HL-60/S4 treated with phorbol 12-myristate 13-acetate at 8.2 ng/mL for 4 days and 3 days (cell line): ENCODE results near the gene CD247.

ENCODE experiments used
- in situ Hi-C: fragments of 300-500 bp; cut with MboI; formaldehyde crosslinking; loops from 2 replicates; pipeline ENCODE4 v1.15.0; 2022; ENCODE audit warnings: low sequenced_read_pairs

The CD247 gene

GRCh38 chr1:167427848-167428247 is 90.5 kb downstream of the CD247 start:
- in situ Hi-C loops = loop anchor here (25.0 kb wide), 2 partner anchors 166 to 259 kb away; no protein-coding TSS in a partner anchor

DNA sequence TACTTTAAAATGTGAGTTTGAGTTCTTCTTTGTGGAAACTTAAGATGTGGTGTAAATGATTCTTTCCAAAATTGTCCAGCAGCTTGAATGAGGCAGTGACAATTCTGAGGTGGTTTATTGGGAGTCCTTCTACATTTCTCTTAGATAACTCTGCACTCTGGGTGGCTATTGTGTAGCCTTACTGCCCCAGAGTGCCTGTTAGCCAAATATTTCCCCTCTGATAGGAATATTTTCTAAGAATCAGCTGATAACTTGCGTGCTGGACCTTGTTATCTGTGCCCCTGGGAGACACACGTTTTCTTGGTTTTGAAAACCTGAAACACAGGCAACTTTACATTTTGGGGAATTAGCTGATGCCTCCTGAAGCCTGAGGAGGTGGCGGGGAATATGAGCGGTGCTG is 91.6 kb downstream of the CD247 start:
- in situ Hi-C loops = loop anchor here (25.0 kb wide), 2 partner anchors 164 to 261 kb away; no protein-coding TSS in a partner anchor

GRCh38 chr1:167425482-167425881 is 92.8 kb downstream of the CD247 start:
- in situ Hi-C loops = loop anchor here (25.0 kb wide), 2 partner anchors 163 to 262 kb away; no protein-coding TSS in a partner anchor

GRCh38 chr1:167423684-167424619 is 94.4 kb downstream of the CD247 start:
- in situ Hi-C loops = no loop called here

DNA sequence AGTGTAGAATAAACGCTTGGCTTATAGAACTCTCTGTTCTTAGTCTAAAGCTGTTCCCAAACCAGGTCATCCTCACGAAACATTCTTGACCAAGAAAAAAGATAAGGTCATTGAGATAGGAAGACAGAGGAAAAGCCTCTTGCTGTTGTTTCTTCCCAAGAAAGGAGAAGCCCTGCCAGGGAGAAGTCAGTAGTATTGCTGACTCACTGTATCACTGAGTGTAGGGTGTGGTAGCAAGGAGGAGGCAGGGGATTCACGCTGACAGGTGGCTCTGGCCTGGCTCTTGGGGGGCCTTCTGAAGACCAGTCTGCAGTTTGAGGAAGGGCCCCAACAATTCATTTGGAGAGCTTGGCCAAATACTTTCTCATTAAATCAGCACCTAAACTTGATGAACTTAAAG is 97.8 kb downstream of the CD247 start:
- in situ Hi-C loops = no loop called here

DNA sequence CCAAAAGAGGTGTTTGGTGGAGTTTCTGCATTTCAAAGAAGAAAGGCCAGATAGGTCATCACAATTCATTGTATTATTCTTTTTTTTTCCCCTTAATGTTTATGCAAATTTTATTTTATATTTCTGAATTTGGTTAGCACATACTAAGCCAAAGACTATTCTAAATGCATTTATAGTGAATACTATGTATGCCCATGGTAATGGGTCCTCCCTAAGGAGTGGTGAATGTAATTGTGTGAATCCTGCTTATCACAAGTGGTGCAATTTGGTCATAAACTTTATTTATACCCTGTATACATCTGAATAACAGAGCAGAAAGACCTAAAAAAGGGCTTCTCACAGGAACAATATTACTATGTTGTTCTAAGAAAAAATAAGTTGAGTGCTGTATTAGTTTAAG is 99.1 kb downstream of the CD247 start:
- in situ Hi-C loops = no loop called here

DNA sequence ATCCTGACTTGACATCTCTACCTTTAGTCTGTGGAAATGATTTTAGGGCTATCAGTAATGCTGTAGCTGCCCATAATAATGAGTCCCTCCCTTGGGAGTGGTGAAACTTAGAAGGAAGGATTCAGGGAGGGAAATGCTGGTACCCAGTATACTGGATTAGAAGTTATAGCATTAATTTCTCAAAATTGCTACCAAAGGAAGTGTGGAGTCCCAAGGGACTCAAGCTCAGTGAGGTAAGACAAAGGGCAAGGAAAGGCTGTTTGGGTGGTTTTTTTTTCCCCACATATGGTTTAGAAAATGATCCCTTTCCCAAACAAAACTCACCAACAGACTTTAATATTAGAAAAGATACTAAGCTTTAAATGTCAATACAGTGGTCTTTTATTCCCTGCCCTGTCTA is 99.9 kb downstream of the CD247 start:
- in situ Hi-C loops = no loop called here

DNA sequence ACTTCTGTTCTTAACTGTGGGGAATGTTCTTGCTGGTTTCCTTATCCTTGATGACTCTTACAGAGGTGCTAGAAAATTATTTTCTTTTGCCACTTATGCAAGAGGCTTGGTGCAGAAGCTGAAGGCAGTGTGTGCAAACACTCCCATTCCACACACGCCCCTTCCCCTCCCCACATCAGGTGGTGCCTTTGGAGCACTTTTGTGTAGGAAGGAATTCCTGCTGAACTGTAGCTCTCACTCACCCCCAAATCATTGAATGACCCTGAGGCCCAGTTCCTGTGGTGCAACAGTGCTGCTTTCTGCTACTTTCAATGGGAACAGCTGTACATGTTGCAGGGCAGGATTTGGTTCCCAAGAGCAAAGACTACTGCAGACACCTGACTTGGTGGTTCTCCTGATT is 101.8 kb downstream of the CD247 start:
- in situ Hi-C loops = no loop called here

DNA sequence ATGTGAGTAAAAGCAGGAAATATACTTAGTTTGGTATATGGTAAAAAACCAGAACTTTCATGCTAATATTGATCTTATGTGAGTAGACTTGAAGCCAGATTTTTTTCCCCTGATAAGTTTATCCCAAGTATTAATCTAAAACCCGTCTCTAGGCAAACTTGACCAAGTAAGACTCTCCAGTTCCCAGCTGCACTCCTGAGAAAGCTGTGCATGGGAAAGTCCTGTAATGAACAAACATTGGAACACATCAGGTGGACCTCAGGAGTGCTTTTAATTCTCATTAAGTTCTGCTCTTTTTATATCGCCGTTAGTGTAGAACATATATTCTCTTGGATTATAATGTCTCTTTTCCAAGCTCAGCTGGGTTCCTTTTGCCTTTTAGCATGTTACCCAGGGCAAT is 105.0 kb downstream of the CD247 start:
- in situ Hi-C loops = no loop called here

- in situ Hi-C loops = no loop called here
These were observed 105.4 kb downstream of the CD247 start for GRCh38 chr1:167412920-167413319.

DNA sequence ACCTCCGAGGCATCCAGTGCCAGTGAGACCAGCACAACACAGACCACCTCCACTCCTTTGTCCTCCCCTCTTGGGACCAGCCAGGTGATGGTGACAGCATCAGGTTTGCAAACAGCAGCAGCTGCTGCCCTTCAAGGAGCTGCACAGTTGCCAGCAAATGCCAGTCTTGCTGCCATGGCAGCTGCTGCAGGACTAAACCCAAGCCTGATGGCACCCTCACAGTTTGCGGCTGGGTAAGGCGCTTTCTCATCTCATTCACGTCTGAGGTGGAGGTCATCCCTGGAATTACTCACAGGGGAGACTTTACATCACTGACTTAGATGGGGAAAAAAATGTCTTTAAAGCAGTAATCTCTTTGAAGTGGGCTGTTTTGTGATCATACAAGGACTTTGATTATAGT is 106.3 kb downstream of the CD247 start:
- in situ Hi-C loops = no loop called here

DNA sequence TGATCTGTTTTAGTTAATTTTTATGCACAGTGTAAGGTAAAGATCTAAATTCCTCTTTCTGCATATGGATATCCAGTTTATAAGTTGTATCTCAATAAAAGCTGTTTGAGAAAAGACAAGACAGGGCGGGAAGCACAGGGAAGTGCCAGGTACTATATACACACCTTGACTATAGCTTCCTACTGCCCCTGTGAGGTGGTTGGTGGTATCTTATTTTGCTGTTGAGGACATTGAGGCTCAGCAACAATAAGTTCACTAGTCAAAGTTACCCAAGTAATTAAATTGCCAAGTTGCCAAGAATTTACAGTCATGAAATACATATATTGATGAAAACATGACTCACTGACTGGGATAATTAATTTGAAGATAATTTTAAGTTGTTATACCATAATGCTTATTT is 109.1 kb downstream of the CD247 start:
- in situ Hi-C loops = no loop called here

DNA sequence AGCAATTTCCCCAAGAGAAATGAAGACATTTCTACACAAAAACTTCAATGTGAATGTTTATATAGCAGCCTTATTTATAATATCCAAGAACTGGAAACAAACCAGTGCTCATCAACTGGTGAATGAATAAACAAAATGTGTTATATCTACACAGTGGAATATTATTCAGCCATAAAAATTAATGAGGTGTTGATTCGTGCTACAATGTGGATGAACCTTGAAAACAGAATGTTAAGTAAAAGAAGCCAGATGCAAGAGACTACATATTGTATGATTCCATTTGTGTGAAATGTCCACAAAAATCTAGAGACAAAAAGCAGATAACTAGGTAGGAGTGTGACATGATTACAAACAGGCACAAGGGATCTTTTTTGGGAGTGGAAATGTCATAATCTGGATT is 110.0 kb downstream of the CD247 start:
- in situ Hi-C loops = no loop called here

- in situ Hi-C loops = no loop called here
These were observed 113.4 kb downstream of the CD247 start for GRCh38 chr1:167404908-167405307.

GRCh38 chr1:167404161-167404888 is 114.0 kb downstream of the CD247 start:
- in situ Hi-C loops = no loop called here

DNA sequence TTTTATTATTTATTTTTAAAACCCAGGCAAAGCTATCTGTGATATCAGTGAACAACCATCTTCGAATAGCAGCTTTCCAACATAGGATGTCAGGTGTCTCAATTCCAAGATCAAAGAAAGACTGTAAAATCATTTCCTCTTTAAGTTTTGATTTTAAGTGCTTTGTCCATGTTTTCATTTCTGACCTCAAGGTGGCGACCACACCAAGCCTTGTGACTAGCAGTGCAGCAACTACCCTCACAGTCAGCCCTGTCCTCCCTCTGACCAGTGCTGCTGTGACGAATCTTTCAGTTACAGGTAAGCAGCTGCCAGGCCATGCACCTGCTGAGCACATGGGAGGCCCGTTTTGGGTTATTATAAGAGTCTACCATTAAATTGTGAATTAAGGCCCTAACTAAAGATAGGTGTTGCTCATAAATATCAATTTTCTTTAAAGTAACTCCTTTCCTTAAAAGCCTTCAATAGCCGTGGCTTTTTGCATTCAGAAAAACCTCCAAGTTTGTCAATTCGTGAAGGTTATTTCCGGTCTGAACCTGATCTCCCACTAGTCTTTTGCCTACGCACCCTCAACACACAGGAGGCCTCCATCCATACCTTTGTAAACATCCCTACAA is 117.0 kb downstream of the CD247 start:
- in situ Hi-C loops = no loop called here

- in situ Hi-C loops = no loop called here
These were observed 117.9 kb downstream of the CD247 start for GRCh38 chr1:167400359-167400953.

GRCh38 chr1:167392200-167392696 is 126.1 kb downstream of the CD247 start:
- in situ Hi-C loops = no loop called here

GRCh38 chr1:167388976-167389375 is 129.4 kb downstream of the CD247 start:
- in situ Hi-C loops = no loop called here

- in situ Hi-C loops = no loop called here
These were observed 130.9 kb downstream of the CD247 start for GRCh38 chr1:167387251-167387910.
